ENCODE results near the gene ATP1A1. TPM values are rescaled to one million over a fixed set of nuclear protein-coding genes. Genes with fewer than 3 reads are reported as not detected.

The ATP1A1 gene
- total and polyA plus RNA-seq, 9 of the 15 experiments (the other 6 are each of a cell fraction or from before 2014, with no cell fraction given), result 99.3 to 513 (median 234) TPM

DNA sequence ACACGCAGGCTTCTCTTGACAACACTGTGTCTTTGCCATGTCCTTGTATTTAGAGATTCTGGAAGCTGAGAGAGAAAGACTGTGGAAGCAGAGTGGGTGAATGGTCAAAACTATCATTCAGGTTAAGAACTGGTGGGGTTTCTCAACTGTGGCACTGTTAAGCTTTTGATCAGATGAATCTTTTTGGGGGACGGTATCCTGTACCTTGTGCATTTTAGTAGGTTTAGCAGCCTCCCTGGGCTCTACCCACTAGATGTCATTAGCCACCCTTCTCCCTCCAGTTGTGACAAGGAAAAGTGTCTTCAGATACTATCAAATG is 39.4 kb downstream of the ATP1A1 start:
- ChIA-PET CTCF (ENCODE audit: low intra/inter-chr PET ratio) (no interaction called here), POLR2A (interaction anchor here (0.6 to 3.2 kb wide), 3 partner anchors 11 to 39 kb away, joined by 3 to 13 read pairs (median 6); partner anchors contain the start of gene ATP1A1)
- intact Hi-C loops (cut with micrococcal nuclease) (no loop called here), in situ Hi-C loops (cut with MboI) (no loop called here)
- no peak for ATAC-seq
- TF ChIP-seq FIP1L1 (IDR thresholded peaks at IDR 0.05; ENCODE audit: low read depth, low read length, poor library complexity, severe bottlenecking) (no peak), ZC3H4 (CRISPR knock-in tag; IDR thresholded peaks at IDR 0.05; ENCODE audit: borderline replicate concordance) (no peak), RAD21 (CRISPR knock-in tag; conservative IDR thresholded peaks at IDR 0.05 in 1 of 2, IDR thresholded peaks at IDR 0.05 in 1 of 2) (peak in 1 of 2 experiments; percentile 14; a peak in 1 of 4 replicates), PHF8 (IDR thresholded peaks at IDR 0.05; ENCODE audit: borderline replicate concordance, low read length) (no peak)
- TF ChIP-seq, protein P1, sequence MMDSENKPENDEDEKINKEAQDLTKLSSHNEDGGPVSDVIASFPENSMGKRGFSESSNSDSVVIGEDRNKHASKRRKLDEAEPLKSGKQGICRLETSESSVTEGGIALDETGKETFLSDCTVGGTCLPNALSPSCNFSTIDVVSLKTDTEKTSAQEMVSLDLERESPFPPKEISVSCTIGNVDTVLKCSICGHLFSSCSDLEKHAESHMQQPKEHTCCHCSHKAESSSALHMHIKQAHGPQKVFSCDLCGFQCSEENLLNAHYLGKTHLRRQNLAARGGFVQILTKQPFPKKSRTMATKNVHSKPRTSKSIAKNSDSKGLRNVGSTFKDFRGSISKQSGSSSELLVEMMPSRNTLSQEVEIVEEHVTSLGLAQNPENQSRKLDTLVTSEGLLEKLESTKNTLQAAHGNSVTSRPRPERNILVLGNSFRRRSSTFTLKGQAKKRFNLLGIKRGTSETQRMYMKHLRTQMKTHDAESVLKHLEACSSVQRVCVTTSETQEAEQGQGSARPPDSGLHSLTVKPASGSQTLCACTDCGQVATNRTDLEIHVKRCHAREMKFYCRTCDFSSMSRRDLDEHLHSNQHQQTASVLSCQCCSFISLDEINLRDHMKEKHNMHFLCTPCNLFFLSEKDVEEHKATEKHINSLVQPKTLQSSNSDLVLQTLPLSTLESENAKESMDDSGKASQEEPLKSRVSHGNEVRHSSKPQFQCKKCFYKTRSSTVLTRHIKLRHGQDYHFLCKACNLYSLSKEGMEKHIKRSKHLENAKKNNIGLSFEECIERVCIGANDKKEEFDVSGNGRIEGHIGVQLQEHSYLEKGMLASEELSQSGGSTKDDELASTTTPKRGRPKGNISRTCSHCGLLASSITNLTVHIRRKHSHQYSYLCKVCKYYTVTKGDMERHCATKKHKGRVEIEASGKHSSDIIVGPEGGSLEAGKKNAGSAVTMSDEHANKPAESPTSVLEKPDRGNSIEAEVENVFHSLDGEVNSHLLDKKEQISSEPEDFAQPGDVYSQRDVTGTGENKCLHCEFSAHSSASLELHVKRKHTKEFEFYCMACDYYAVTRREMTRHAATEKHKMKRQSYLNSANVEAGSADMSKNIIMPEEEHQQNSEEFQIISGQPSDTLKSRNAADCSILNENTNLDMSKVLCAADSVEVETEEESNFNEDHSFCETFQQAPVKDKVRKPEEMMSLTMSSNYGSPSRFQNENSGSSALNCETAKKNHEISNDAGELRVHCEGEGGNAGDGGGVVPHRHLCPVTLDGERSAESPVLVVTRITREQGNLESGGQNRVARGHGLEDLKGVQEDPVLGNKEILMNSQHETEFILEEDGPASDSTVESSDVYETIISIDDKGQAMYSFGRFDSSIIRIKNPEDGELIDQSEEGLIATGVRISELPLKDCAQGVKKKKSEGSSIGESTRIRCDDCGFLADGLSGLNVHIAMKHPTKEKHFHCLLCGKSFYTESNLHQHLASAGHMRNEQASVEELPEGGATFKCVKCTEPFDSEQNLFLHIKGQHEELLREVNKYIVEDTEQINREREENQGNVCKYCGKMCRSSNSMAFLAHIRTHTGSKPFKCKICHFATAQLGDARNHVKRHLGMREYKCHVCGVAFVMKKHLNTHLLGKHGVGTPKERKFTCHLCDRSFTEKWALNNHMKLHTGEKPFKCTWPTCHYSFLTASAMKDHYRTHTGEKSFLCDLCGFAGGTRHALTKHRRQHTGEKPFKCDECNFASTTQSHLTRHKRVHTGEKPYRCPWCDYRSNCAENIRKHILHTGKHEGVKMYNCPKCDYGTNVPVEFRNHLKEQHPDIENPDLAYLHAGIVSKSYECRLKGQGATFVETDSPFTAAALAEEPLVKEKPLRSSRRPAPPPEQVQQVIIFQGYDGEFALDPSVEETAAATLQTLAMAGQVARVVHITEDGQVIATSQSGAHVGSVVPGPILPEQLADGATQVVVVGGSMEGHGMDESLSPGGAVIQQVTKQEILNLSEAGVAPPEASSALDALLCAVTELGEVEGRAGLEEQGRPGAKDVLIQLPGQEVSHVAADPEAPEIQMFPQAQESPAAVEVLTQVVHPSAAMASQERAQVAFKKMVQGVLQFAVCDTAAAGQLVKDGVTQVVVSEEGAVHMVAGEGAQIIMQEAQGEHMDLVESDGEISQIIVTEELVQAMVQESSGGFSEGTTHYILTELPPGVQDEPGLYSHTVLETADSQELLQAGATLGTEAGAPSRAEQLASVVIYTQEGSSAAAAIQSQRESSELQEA (IDR thresholded peaks at IDR 0.05; ENCODE audit: low read depth), result no peak
- Histone ChIP-seq H3K9me3 (replicated peaks; ENCODE audit: control insufficient read depth, insufficient read depth, low read depth, low read length) (no peaks in the 10 kb centered on the region), H3K4me1 (replicated peaks in 1 of 2; ENCODE audit: control insufficient read depth in 2 of 2, insufficient read depth in 2 of 2, low read length in 2 of 2) (peaks cover 46 to 88% of the 10 kb centered on the region in 2 experiments), H3K27ac (ENCODE audit: extremely low read depth, low read depth, low read length) (no peak overlapping the region), H3K9ac (ENCODE audit: insufficient read depth in 1 of 2, low read depth in 2 of 2, low read length in 2 of 2) (no peak overlapping the region), H3K36me3 (ENCODE audit: control insufficient read depth, insufficient read depth, low read length) (peaks cover 8% of the 10 kb centered on the region), H3K27me3 (ENCODE audit: control insufficient read depth in 2 of 2, insufficient read depth in 2 of 2, low read length in 2 of 2) (no peaks in the 10 kb centered on the region), H3K9me1 (ENCODE audit: control insufficient read depth, insufficient read depth, low read length) (no peaks in the 10 kb centered on the region), H3K4me2 (ENCODE audit: insufficient read depth, low read length) (no peak overlapping the region), H2AFZ (ENCODE audit: low read depth, low read length) (no peak overlapping the region), H4K20me1 (replicated peaks; ENCODE audit: control insufficient read depth, insufficient read depth, low read length) (no peaks in the 10 kb centered on the region), H3K79me2 (ENCODE audit: control insufficient read depth, insufficient read depth, low read length) (0 out of 3 replicates have a peak, but pooled peaks cover under 1% of the 10 kb centered on the region), H3K4me3 (no peak overlapping the region)
- 81% methylated on average over 2 of the region's 2 CpGs for WGBS (ENCODE audit: insufficient coverage, low coverage, missing lambda C conversion rate)
- BruUV-seq (replicated peaks), result no TSS peak
- no peak for DNase-seq (ENCODE audit: extremely low read depth in 1 of 4, low spot score in 3 of 4)
- no peak for FAIRE-seq
